GM18508 (cell line): ENCODE results near the gene CEP44.
"Not testable (repeated sequence)": the region's sequence is repeated elsewhere in the genome, so short reads cannot be mapped to it uniquely, and the experiment has no call there.

Experiments
- ATAC-seq: cut with Tn5 transposase; IDR thresholded peaks from one replicate; pipeline ENCODE4 v1.9.1; 2021; ENCODE audit warnings: moderate number of reproducible peaks; ENCODE audit not compliant: insufficient read depth, unreplicated experiment

The CEP44 gene

GRCh38 chr4:174283507-174284471 is at the start of gene CEP44, which contains the start of gene FBXO8:
TSS of gene CEP44 (plus strand) at chr4:174283911. CDS start at chr4:174299122, 15,211 bp downstream.
TSS of gene FBXO8 (minus strand) at chr4:174283667. CDS start at chr4:174263092, 20,575 bp downstream.
- ATAC-seq, result peak; percentile 38

- ATAC-seq, result no peak
Measured at GRCh38 chr4:174236359-174236758, 47.4 kb upstream of the CEP44 start.

GRCh38 chr4:174241162-174241561 is 42.5 kb upstream of the CEP44 start:
- ATAC-seq, result no peak

- peak; percentile 52 for ATAC-seq
Measured at GRCh38 chr4:174244441-174244840, 39.3 kb upstream of the CEP44 start.

- no peak for ATAC-seq
Measured at GRCh38 chr4:174245714-174246113, 38.0 kb upstream of the CEP44 start.

GRCh38 chr4:174248407-174248806 is 35.3 kb upstream of the CEP44 start:
- ATAC-seq, result no peak

- no peak for ATAC-seq
Measured at GRCh38 chr4:174252412-174252811, 31.3 kb upstream of the CEP44 start.

GRCh38 chr4:174254613-174255012 is 29.1 kb upstream of the CEP44 start:
- no peak for ATAC-seq

GRCh38 chr4:174255374-174255773 is 28.3 kb upstream of the CEP44 start:
- no peak for ATAC-seq

- ATAC-seq, result no peak
Measured at GRCh38 chr4:174255786-174256185, 27.9 kb upstream of the CEP44 start.

- no peak for ATAC-seq
Measured at GRCh38 chr4:174256277-174256713, 27.4 kb upstream of the CEP44 start.

GRCh38 chr4:174259580-174259979 is 24.1 kb upstream of the CEP44 start:
- no peak for ATAC-seq

- ATAC-seq, result peak; percentile 74
Measured at GRCh38 chr4:174260099-174260498, 23.6 kb upstream of the CEP44 start.

GRCh38 chr4:174261432-174261831 is 22.3 kb upstream of the CEP44 start:
- ATAC-seq, result not testable (repeated sequence)

GRCh38 chr4:174262624-174263444 is 20.9 kb upstream of the CEP44 start:
- no peak for ATAC-seq

GRCh38 chr4:174263445-174263736 is 20.3 kb upstream of the CEP44 start:
- no peak for ATAC-seq

- no peak for ATAC-seq
Measured at GRCh38 chr4:174265916-174266315, 17.8 kb upstream of the CEP44 start.

GRCh38 chr4:174266416-174266815 is 17.3 kb upstream of the CEP44 start:
- no peak for ATAC-seq

GRCh38 chr4:174273930-174274329 is 9.8 kb upstream of the CEP44 start:
- no peak for ATAC-seq

GRCh38 chr4:174274436-174274835 is 9.3 kb upstream of the CEP44 start:
- ATAC-seq, result no peak

- ATAC-seq, result no peak
Measured at GRCh38 chr4:174275101-174275500, 8.6 kb upstream of the CEP44 start.
